ENCODE results near the gene FBXO15. TPM values are rescaled to one million over a fixed set of nuclear protein-coding genes. Genes with fewer than 3 reads are reported as not detected.

Gene FBXO15
- total and polyA plus RNA-seq, 4 donors = 0.23 to 0.50 (median 0.41) TPM

DNA sequence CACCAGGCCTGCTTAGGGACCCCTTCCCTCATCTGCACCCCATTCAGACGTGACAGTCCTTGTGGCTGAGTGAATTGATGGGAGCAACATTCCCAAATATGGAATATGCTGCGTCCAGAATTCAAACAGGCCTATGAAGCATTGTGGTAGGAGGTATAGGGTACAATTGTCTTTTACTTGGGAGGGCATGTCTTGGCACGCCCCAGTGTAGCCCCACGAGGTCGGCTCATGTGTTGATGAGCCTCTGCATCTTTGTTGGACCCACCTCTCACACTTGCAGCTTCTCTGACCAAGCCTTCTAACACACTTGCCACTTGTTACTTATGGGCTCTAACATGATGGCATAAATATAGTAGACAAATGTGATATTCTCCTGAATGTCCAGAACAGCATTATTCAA, 2.2 kb upstream of the FBXO15 start:
- H3K9me3 ChIP-seq (ENCODE audit: control insufficient read depth in 4 of 4, low read length in 3 of 4) = no peaks in the 10 kb centered on the region
- peaks cover 8 to 29% (median 24%) of the 10 kb centered on the region in 4 donors for H3K4me1 ChIP-seq (ENCODE audit: control insufficient read depth in 4 of 4, insufficient read depth in 4 of 4, low read length in 3 of 4)
- 90% methylated on average over 5 of the region's 5 CpGs for WGBS
- H3K9ac ChIP-seq (ENCODE audit: low read depth in 1 of 2, low read length in 2 of 2) = no peak overlapping the region
- no peak for DNase-seq (ENCODE audit: low spot score)
- no peaks in the 10 kb centered on the region for H3K27me3 ChIP-seq (ENCODE audit: control insufficient read depth in 4 of 4, insufficient read depth in 4 of 4, low read length in 3 of 4)
- no peak overlapping the region for H3K27ac ChIP-seq (ENCODE audit: low read depth in 1 of 2, low read length in 2 of 2)
- peaks cover 0 to 5% (median 2%) of the 10 kb centered on the region in 4 donors for H3K36me3 ChIP-seq (ENCODE audit: control insufficient read depth in 4 of 4, insufficient read depth in 3 of 4, low read depth in 1 of 4, low read length in 3 of 4)
- TF ChIP-seq HNF4G (IDR thresholded peaks at IDR 0.05) = no peak
- TF ChIP-seq FOXA2 (IDR thresholded peaks at IDR 0.05) = no peak
- no peak overlapping the region for H3K4me3 ChIP-seq (ENCODE audit: low read depth in 1 of 3, low read length in 3 of 3)

DNA sequence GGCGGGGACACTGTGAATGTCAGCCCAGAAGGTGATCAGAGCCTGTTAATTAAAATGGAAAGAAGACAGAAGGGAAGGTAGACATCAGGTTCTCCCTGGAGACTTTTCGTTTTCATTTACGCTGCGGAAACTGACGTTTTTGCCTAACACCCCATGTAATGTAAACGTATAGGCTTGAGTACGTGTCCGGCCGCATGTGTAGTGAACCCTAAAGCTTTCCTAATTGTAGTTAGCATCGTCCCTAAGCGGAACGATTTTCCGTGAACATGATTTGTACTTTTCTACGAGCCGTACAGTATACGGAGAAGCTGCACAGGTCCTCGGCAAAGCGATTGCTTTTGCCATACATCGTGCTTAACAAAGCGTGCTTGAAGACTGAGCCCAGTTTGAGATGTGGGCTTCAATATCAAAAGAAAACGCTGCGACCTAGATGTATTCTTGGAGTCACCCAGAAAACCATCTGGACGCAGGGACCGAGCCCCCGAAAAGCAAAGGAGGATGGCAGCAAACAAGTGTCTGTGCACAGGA, 973 bp upstream of the FBXO15 start:
- DNase-seq (ENCODE audit: low spot score) = no peak
- Histone ChIP-seq H3K36me3 (ENCODE audit: control insufficient read depth in 4 of 4, insufficient read depth in 3 of 4, low read depth in 1 of 4, low read length in 3 of 4) (no peaks in the 10 kb centered on the region), H3K4me1 (ENCODE audit: control insufficient read depth in 4 of 4, insufficient read depth in 4 of 4, low read length in 3 of 4) (peaks cover 8 to 29% (median 24%) of the 10 kb centered on the region in 4 donors), H3K4me3 (ENCODE audit: low read depth in 1 of 3, low read length in 3 of 3) (peak overlapping the region; percentile 73 to 99 (median 85)), H3K27me3 (ENCODE audit: control insufficient read depth in 4 of 4, insufficient read depth in 4 of 4, low read length in 3 of 4) (no peaks in the 10 kb centered on the region), H3K9ac (ENCODE audit: low read depth in 1 of 2, low read length in 2 of 2) (peak overlapping the region; percentile 89 to 95), H3K27ac (ENCODE audit: low read depth in 1 of 2, low read length in 2 of 2) (peak overlapping the region; percentile 25 to 98), H3K9me3 (ENCODE audit: control insufficient read depth in 4 of 4, low read length in 3 of 4) (no peaks in the 10 kb centered on the region)
- under 1% methylated on average over 25 of the region's 25 CpGs for WGBS
- TF ChIP-seq RAD21 (IDR thresholded peaks at IDR 0.05) = no peak

DNA sequence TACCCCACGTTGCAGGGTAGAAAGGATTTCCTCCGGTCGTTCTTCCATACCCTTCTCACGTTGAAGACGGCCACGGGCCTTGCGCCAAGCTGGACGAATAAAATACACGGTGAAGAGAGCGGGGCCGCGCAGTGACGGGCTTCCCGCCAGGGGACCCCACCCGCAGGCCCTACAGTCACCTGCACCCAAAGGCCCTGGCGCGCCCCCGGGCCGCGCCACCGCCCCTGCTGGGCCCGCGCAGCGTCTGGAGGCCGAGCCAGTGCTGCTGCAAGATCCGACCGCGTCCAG, 199 bp downstream of the FBXO15 start:
- no peak for DNase-seq (ENCODE audit: low spot score)
- no peaks in the 10 kb centered on the region for H3K9me3 ChIP-seq (ENCODE audit: control insufficient read depth in 4 of 4, low read length in 3 of 4)
- H3K27ac ChIP-seq (ENCODE audit: low read depth in 1 of 2, low read length in 2 of 2) = peak overlapping the region; percentile 98 to 100
- TF ChIP-seq YY1 (IDR thresholded peaks at IDR 0.05) = no peak
- no peak for TF ChIP-seq RAD21 (IDR thresholded peaks at IDR 0.05)
- TF ChIP-seq JUND (IDR thresholded peaks at IDR 0.05) = no peak
- TF ChIP-seq, protein P1, sequence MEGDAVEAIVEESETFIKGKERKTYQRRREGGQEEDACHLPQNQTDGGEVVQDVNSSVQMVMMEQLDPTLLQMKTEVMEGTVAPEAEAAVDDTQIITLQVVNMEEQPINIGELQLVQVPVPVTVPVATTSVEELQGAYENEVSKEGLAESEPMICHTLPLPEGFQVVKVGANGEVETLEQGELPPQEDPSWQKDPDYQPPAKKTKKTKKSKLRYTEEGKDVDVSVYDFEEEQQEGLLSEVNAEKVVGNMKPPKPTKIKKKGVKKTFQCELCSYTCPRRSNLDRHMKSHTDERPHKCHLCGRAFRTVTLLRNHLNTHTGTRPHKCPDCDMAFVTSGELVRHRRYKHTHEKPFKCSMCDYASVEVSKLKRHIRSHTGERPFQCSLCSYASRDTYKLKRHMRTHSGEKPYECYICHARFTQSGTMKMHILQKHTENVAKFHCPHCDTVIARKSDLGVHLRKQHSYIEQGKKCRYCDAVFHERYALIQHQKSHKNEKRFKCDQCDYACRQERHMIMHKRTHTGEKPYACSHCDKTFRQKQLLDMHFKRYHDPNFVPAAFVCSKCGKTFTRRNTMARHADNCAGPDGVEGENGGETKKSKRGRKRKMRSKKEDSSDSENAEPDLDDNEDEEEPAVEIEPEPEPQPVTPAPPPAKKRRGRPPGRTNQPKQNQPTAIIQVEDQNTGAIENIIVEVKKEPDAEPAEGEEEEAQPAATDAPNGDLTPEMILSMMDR (IDR thresholded peaks at IDR 0.05; ENCODE audit: low read depth, low read length, missing input control) = no peak
- no peak for TF ChIP-seq EGR1 (IDR thresholded peaks at IDR 0.05; ENCODE audit: low read depth in 2 of 2)
- TF ChIP-seq GABPA (IDR thresholded peaks at IDR 0.05 in 1 of 2, conservative IDR thresholded peaks at IDR 0.05 in 1 of 2) = no peak
- TF ChIP-seq FOXA2 (IDR thresholded peaks at IDR 0.05) = no peak
- no peak for TF ChIP-seq RXRA (IDR thresholded peaks at IDR 0.05)
- TF ChIP-seq SP1 (IDR thresholded peaks at IDR 0.05) = no peak
- TF ChIP-seq HNF4A (conservative IDR thresholded peaks at IDR 0.05) = no peak
- TF ChIP-seq, protein P2, sequence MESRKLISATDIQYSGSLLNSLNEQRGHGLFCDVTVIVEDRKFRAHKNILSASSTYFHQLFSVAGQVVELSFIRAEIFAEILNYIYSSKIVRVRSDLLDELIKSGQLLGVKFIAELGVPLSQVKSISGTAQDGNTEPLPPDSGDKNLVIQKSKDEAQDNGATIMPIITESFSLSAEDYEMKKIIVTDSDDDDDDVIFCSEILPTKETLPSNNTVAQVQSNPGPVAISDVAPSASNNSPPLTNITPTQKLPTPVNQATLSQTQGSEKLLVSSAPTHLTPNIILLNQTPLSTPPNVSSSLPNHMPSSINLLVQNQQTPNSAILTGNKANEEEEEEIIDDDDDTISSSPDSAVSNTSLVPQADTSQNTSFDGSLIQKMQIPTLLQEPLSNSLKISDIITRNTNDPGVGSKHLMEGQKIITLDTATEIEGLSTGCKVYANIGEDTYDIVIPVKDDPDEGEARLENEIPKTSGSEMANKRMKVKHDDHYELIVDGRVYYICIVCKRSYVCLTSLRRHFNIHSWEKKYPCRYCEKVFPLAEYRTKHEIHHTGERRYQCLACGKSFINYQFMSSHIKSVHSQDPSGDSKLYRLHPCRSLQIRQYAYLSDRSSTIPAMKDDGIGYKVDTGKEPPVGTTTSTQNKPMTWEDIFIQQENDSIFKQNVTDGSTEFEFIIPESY (IDR thresholded peaks at IDR 0.05) = no peak
- no peak for TF ChIP-seq TAF1 (conservative IDR thresholded peaks at IDR 0.05)
- TF ChIP-seq FOXA1 (IDR thresholded peaks at IDR 0.05) = no peak
- H3K4me1 ChIP-seq (ENCODE audit: control insufficient read depth in 4 of 4, insufficient read depth in 4 of 4, low read length in 3 of 4) = peaks cover 5 to 27% (median 23%) of the 10 kb centered on the region in 4 donors
- H3K4me3 ChIP-seq (ENCODE audit: low read depth in 1 of 3, low read length in 3 of 3) = peak overlapping the region; percentile 73 to 87 (median 82)
- no peak overlapping the region for H3K9ac ChIP-seq (ENCODE audit: low read depth in 1 of 2, low read length in 2 of 2)
- WGBS = under 1% methylated on average over 28 of the region's 28 CpGs
- H3K27me3 ChIP-seq (ENCODE audit: control insufficient read depth in 4 of 4, insufficient read depth in 4 of 4, low read length in 3 of 4) = no peaks in the 10 kb centered on the region
- H3K36me3 ChIP-seq (ENCODE audit: control insufficient read depth in 4 of 4, insufficient read depth in 3 of 4, low read depth in 1 of 4, low read length in 3 of 4) = no peaks in the 10 kb centered on the region

Measured in liver (tissue), 9 donors.